Stomach (tissue), 4 donors: ENCODE results near the gene SPDYC.

Source experiments
- CTCF ChIP-seq, 7 experiments: fragments of 450-650 bp in 4 of 7; fragments of 200-600 bp in 3 of 7; sonication (generic) in 3 of 7; IDR thresholded peaks; one replicate each; pipeline ENCODE4 v1.5.1; 2016 to 2019; ENCODE audit warnings: antibody characterized with exemption in 7 of 7, control low read depth in 2 of 7, mild to moderate bottlenecking in 1 of 7
- EP300 ChIP-seq: sonication (generic); formaldehyde crosslinking; IDR thresholded peaks from one replicate; pipeline ENCODE4 v1.6.1; 2017; ENCODE audit warnings: antibody characterized with exemption
- POLR2A ChIP-seq, 4 donors: fragments of 450-650 bp; IDR thresholded peaks; one replicate each; pipeline ENCODE4 v1.6.1; 2016; ENCODE audit warnings: antibody characterized with exemption in 4 of 4, control low read depth in 2 of 4, mild to moderate bottlenecking in 1 of 4, moderate library complexity in 1 of 4
- POLR2AphosphoS5 ChIP-seq, 3 donors: sonication (generic); formaldehyde crosslinking; IDR thresholded peaks; one replicate each; pipeline ENCODE4 v1.6.1; 2016; ENCODE audit warnings: antibody characterized with exemption in 3 of 3

GRCh38 chr11:65169164-65169641, 830 bp upstream of the SPDYC start:
- no peak for TF ChIP-seq POLR2A (IDR thresholded peaks at IDR 0.05)
- TF ChIP-seq CTCF (IDR thresholded peaks at IDR 0.05): no peak
- no peak for TF ChIP-seq POLR2AphosphoS5 (IDR thresholded peaks at IDR 0.05)
- no peak for TF ChIP-seq EP300
